HG03520 (cell line): Measurements from ENCODE around the gene RCCD1.

Source experiments
- ATAC-seq: cut with Tn5 transposase; IDR thresholded peaks from one replicate; pipeline ENCODE4 v1.9.1; 2021; ENCODE audit warnings: mild to moderate bottlenecking, moderate library complexity; ENCODE audit not compliant: unreplicated experiment

RCCD1 gene

DNA sequence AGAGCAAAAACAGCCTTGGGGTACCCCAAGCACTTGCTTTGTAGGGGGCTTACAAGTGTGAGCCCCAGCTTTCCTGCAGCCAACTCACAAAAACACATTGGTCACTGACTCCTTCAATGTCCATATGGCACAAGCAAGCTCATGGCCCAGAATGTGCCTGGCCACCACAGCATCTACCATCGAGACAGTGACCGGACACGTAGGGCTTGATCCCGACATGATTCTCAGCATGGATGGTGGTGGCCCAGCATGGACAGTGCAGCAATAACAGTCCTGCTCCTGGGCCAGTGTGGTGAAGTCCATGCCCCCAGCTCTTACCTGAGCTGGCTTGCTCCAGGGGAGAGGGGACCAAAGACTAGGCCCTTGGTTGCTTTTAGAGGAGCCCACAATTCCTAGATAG is 13.6 kb upstream of the RCCD1 start:
- no peak for ATAC-seq

DNA sequence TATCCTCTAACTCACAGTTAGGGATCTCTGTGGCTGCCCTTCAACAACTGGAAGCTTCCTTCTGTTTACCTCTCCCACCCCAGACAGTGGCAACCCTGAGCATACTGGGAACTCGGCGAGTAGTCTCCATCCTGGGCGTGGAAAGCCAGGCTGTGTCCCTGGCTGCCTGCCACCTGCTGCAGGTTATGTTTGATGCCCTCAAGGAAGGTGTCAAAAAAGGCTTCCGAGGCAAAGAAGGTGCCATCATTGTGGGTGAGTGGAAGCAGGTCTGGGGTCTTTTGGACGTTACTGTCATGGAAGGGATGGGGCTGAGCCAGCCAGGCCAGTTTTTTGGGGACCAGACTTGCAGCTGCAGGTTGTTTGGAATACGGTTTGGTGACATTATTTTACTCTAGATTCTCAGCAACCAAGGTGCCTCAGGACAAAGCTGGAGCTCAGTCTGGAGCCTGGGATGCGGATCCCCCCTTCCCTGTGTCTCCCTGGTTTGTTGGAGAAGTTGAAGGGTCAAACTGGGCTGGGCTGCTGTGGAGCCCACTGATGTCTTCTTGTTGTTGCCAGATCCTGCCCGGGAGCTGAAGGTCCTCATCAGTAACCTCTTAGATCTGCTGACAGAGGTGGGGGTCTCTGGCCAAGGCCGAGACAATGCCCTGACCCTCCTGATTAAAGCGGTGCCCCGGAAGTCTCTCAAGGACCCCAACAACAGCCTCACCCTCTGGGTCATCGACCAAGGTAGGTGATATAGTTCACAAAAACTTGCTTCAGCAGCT is 12.1 kb upstream of the RCCD1 start:
- ATAC-seq, result no peak

DNA sequence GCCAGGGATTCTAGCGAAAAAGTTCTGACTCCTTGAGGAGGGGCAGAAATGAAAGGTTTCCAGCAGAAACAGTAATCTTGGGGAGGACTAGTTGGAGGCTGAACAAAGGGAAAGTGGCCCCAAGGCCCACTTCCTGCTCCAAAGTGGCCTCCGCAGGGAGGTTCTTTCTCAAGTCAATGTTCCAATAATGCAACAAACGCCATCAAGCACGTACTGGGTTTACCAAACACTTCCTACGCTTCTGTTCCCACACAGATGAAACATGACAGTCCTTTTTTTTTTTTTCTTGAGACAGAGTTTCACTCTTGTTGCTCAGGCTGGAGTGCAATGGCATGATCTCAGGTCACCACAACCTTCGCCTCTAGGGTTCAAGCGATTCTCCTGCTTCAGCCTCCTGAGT is 9.6 kb upstream of the RCCD1 start:
- no peak for ATAC-seq

DNA sequence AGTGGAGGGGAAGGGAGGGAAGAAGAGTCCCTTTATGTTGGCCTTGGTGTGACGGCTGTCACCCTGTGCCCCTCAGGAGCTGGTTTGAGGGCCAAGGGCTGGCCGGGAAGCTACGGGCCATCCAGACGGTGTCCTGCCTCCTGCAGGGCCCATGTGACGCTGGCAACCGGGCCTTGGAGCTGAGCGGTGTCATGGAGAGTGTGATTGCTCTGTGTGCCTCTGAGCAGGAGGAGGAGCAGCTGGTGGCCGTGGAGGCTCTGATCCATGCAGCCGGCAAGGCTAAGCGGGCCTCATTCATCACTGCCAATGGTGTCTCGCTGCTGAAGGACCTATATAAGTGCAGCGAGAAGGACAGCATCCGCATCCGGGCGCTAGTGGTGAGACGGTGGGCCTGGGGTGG is 8.1 kb upstream of the RCCD1 start:
- ATAC-seq, result no peak

DNA sequence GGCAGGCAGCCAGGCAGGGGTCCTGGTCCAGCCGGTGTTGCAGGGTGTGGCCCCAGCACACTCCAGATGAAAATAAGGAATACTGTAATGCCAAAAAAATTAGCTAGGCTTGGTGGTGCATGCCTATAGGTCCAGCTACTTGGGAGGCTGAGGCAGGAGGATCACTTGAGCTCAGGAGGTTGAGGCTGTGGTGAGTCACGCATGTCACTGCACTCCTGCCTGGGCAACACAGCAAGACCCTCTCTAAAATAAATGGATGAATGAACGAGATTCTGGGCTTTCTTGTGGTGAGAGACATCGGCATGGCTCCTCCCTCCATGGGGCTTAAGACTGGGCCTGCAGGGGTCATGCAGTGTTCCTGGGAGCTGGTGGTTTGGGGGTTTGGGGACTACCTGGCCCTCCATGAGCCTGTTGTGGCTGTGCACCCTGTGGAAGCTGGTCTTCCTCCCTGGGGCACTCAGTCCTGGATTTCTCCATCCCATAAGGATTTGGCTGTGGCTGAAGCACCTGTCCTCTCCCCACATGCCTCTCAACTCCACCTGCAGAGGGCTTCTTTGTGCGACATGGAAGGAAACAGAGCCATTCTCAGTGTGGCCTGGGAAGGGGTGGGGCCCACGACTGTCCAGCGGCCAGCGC is 7.6 kb upstream of the RCCD1 start:
- no peak for ATAC-seq

DNA sequence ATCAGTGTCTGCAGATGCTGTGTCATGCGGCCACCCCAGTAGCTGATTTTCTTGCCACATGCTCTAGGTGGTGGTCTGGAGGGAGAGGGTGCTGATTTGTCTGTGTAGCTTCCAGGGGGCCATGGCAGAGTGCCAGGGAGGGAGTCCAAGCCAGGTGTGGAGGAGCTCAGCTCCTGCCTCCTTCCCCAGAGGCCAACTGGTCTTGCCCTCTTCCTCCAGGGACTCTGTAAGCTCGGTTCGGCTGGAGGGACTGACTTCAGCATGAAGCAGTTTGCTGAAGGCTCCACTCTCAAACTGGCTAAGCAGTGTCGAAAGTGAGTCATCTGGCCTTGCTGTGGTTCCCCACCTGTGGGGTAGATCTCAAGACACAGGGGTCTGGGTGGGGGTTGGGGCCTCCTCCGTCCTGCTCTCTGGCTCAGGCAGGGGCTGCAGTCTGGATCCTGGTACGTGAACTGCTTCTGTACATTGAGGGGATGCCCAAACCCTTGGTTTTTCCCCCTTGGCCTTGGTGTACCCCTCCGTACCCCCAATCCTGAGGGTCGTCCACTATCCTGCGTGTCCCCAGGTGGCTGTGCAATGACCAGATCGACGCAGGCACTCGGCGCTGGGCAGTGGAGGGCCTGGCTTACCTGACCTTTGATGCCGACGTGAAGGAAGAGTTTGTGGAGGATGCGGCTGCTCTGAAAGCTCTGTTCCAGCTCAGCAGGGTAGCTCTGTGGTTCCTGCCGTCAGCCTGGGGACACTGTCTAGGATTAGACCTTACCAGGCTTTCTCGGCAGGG is 6.9 kb upstream of the RCCD1 start:
- ATAC-seq, result no peak

DNA sequence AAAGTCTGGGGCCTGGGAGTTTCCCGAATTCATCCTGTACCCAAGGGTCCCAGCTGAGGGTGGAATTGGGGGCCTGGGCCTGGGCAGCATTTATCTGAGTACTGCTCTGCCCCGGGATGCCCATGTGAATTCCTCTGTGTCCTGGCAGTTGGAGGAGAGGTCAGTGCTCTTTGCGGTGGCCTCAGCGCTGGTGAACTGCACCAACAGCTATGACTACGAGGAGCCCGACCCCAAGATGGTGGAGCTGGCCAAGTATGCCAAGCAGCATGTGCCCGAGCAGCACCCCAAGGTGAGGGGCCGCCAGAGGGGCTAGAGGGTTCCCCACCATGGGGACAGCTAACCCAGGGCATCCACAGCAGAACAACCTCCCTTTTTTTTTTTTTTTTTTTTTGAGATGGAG is 6.2 kb upstream of the RCCD1 start:
- ATAC-seq, result no peak

DNA sequence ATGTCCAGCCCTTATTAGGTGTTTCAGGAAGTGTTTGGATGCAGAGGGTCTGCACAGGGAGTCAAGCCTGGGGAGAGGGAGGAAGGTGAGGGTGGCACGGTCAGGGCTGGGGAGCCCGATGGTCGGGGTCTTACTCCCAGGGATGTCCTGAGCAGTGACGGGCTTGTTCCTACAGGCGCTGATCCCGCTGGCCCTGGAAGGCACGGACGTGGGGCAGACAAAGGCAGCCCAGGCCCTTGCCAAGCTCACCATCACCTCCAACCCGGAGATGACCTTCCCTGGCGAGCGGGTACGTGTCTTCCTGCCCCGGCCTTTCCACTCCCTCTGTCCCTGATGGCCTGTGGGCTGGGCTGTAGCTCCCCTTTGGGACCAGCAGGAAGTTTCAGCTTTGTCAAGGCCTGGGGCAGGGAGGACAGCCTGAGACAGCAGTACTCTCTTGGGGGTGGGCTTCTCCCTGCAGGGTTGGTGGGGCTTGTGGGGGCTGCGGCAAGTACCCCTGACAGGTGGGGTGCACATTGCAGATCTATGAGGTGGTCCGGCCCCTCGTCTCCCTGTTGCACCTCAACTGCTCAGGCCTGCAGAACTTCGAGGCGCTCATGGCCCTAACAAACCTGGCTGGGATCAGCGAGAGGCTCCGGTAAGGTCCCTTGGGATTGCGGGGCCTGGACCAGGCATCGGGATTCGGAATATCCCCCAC is 4.6 kb upstream of the RCCD1 start:
- no peak for ATAC-seq

DNA sequence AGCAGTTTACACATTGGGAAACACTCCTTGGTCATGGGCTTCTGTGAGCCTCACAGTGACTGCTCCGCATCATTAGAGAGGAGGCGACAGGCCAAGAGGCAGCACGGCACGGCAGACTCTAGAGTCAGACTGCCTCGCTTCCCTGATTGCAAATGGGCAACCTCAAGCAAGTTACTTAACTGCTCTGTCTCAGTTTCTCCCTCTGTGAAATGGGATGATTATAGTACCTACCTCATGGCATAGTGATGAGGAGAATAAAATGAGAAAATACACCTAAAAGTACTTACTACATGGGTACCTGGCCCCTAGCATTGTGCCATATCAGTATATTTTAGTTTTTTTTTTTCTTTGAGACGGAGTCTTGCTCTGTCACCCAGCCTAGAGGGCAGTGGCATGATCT is 4.0 kb upstream of the RCCD1 start:
- ATAC-seq, result no peak

DNA sequence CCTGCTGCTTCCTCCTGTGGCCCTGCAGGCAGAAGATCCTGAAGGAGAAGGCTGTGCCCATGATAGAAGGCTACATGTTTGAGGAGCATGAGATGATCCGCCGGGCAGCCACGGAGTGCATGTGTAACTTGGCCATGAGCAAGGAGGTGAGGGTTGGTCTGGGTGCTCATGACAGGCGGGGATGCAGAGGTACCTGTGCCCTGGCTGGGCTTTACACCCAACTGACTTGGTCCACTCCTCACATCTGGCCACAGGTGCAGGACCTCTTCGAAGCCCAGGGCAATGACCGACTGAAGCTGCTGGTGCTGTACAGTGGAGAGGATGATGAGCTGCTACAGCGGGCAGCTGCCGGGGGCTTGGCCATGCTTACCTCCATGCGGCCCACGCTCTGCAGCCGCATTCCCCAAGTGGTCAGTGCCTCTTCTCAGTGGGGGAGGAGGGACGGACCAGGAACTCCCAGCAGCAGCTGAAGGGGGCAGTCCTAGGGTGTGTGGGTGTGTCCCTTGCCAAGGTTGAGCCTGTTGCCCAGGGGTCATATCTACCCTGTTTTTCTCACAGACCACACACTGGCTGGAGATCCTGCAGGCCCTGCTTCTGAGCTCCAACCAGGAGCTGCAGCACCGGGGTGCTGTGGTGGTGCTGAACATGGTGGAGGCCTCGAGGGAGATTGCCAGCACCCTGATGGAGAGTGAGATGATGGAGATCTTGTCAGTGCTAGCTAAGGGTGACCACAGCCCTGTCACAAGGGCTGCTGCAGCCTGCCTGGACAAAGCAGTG is 1.6 kb upstream of the RCCD1 start:
- ATAC-seq, result no peak

DNA sequence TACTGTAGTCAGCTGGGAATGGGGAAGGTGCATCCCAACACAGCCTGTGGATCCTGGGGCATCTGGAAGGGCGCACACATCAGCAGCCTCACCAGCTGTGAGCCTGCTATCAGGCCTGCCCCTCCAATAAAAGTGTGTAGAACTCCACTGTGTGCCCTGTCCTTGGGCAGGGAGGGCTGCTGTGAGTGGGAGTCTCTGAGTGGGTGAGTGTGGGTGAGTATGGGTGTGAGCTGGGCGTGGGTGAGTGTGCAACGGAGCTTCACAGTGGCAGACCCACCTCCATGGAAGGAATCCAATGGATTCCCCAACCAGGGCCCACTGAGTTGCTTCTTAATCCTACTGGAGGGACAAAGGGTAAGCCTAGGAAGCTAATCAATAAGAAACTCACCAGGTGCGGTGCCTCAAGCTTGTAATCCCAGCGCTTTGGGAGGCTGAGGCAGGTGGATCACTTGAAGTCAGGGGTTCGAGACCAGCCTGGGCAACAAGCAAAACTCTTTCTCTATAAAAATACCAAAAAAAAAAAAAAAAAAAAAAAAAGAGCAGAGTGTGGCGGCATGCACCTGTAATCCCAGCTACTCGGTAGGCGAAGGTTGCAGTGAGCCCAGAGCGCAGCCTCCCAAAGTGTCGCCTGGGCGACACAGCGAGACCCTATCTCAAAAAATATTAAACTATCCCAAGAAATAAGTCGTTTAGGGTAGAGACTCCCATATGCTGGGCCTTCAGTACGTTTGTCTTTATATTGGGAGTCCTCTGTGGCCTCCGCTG is 555 bp upstream of the RCCD1 start:
- no peak for ATAC-seq

DNA sequence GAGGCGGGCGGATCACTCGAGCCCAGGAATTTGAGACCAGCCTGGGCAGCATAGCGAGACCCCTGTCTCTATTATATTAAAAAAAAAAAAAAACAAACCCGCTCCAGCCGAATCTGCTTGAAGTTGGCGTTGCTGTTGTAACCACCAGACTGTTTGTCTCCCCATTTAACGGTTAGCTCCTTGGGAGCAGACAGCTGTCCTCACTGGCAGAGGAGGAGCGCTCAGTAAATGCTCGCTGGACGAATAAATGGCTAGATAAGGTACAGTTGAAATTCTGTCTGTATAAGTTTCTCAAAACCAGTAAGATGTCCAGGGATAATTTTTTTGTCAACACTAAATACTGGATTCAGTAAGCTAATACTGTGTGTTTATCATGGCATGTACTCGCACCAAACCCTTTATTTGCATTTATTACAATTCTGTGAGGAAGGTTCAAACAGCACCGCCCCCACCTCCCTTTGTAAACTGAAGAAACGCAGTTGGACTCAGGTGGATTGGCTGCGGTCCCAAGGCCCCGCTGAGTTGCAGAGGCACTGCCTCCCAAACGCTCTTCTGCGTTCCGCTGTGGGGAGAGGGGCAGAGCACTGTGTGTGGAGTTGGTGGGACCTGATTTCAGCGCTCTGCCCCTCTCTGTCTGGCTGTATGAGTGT is 1.1 kb downstream of the RCCD1 start:
- no peak for ATAC-seq

DNA sequence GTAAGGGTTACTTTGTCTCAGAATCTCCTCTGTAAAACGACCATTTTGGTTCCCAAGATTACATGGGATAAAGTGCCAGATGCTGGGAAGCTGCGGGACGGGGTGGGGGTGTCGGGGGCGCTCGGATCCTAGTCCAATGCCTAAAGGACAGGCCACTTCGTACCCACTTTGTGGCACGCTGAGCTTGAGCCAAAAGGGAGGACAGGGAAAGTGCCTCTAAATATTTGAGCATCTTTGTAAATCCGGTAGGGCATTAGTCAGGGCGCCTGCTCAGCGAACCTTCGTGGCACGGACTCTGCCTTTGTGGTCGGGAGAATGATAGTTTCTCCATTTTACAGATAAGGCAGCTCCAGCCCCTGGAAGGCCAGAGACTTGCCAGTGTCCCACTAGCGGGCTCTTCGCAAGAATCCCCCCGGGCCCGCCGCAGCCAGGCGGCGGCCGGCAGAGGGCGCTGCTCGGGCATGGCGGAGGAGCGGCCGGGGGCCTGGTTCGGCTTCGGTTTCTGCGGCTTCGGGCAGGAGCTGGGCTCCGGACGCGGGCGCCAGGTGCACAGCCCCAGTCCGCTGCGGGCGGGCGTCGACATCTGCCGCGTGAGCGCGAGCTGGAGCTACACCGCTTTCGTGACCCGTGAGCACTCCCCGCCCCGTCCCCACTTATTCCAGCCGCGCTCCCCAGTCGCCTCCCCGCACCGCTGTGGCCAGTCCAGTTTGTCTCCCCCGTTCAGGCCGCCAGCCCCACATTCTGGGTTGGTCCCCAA is 1.8 kb downstream of the RCCD1 start:
- no peak for ATAC-seq

DNA sequence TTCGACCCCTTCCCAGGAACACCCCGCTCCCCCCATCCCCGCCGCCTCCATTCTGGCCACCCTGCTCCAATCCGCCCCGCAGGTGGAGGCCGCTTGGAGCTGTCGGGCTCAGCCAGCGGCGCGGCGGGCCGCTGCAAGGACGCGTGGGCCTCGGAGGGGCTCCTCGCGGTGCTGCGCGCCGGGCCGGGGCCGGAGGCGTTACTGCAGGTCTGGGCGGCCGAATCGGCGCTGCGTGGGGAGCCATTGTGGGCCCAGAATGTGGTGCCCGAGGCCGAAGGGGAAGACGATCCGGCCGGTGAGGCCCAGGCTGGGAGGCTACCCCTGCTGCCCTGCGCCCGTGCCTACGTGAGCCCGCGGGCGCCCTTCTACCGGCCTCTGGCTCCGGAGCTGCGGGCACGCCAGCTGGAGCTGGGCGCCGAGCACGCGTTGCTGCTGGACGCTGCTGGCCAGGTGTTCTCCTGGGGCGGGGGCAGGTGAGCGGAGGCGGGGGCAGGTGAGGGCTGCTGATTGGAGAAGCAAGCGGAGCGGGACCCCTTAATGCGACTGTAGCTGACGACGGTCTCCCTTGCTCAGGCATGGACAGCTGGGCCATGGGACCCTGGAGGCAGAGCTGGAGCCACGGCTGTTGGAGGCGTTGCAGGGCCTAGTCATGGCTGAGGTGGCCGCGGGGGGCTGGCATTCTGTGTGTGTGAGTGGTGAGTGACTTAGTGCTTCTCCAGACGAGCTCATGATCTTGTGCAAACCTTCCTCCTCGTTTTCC is 2.5 kb downstream of the RCCD1 start:
- ATAC-seq, result no peak

DNA sequence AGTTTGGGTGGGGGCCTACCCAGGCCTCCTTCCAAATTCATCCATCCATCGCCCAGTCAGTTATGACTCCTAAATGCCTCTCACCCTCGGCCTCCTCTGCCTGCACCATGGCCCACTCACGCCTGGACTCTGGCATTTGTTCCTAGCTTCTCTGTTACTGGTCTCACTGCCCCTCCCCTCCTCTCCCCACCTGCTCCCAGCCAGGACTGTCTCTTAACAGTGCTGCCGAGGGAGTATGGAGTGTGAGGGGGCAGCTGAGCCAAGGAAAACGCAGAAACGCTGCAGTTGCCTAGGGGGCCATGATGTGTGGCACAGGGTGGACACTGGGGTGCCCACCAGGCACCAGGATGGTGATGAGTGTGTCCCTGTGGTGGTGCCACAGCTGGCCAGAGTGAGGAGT is 3.1 kb downstream of the RCCD1 start:
- no peak for ATAC-seq

DNA sequence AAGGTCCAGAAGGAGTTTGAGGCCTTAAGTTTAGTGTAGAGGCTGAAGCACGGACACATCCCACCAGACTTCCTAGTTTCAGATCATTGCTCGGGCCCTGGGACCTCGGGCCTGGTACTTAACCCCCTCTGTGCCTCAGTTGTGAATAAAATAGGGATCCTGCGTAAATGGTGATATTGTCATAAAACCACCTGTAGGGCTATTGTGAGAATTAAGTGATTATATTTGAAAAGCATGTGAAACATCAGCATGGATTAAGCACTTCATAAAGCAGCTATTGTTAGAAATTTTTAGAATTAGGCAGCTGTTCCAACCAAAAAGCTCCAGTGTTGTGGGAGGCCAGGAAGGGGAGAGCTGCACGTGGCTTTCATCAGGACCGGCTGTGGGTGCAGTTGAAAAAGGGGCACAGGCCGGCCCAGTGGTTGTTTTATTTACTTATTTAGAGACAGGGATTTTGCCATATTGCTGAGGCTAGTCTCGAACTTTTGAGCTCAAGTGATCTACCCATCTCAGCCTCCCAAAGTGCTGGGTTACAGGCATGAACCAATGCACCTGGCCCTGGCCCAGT is 4.4 kb downstream of the RCCD1 start:
- ATAC-seq, result no peak

DNA sequence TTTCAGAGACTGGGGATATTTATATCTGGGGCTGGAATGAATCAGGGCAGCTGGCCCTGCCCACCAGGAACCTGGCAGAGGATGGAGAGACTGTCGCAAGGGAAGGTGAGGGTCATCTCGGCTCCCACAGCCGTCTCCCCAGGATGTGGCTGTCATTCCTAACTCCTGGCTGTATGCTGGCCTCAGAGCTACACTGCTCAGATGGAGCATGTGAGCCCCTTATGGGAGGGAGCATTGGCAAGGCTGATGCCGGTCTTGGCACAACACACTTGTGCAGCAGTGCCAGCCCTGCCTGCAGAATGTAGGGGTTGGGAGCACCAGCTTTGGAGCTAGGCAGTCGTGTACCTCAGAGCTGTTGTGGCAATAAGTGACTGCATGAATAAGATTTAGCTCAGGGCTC is 5.2 kb downstream of the RCCD1 start:
- ATAC-seq, result no peak
